BE2C (cell line): ENCODE data around the gene GAL3ST3.
A peak's percentile ranks its signal among the peaks of the same experiment; 100 is the strongest.
"Not testable (repeated sequence)": the region's sequence is repeated elsewhere in the genome, so short reads cannot be mapped to it uniquely, and the experiment has no call there.

Experiments used
- DNase-seq: peaks from one replicate; pipeline ENCODE4 v3.0.0-alpha.2; 2020
- H3K27me3 ChIP-seq: fragments of 250-450 bp; sonication (Bioruptor Pico); 2 replicates; pipeline ENCODE4 v1.5.1; 2020; ENCODE audit warnings: mild to moderate bottlenecking
- H3K36me3 ChIP-seq: fragments of 250-450 bp; sonication (Bioruptor Pico); 2 replicates; pipeline ENCODE4 v1.5.1; 2020; ENCODE audit warnings: mild to moderate bottlenecking
- H3K4me1 ChIP-seq: fragments of 250-450 bp; sonication (Bioruptor Pico); 2 replicates; pipeline ENCODE4 v1.5.1; 2020
- H3K4me3 ChIP-seq: 2 replicates; pipeline ENCODE4 v1.5.1; 2011; ENCODE audit warnings: low read depth, low read length
- H3K9me3 ChIP-seq: fragments of 250-450 bp; sonication (Bioruptor Pico); 2 replicates; pipeline ENCODE4 v1.5.1; 2020
- CTCF ChIP-seq: IDR thresholded peaks from 2 replicates; pipeline ENCODE4 v1.5.1; 2012; ENCODE audit warnings: mild to moderate bottlenecking, low read depth, low read length

GAL3ST3 gene

GRCh38 chr11:66012946-66013761, 35.8 kb downstream of the GAL3ST3 start:
- peaks cover 21% of the 10 kb centered on the region for H3K27me3 ChIP-seq
- H3K4me3 ChIP-seq: no peak overlapping the region
- H3K4me1 ChIP-seq: no peaks in the 10 kb centered on the region
- no peaks in the 10 kb centered on the region for H3K36me3 ChIP-seq
- no peak for TF ChIP-seq CTCF
- DNase-seq: no peak
- H3K9me3 ChIP-seq: no peaks in the 10 kb centered on the region

GRCh38 chr11:66012371-66012945, 36.5 kb downstream of the GAL3ST3 start:
- H3K9me3 ChIP-seq: no peaks in the 10 kb centered on the region
- H3K4me1 ChIP-seq: no peaks in the 10 kb centered on the region; the same call in 1 of the 2 replicates
- H3K27me3 ChIP-seq: peaks cover 21% of the 10 kb centered on the region
- no peaks in the 10 kb centered on the region for H3K36me3 ChIP-seq
- H3K4me3 ChIP-seq: no peak overlapping the region
- TF ChIP-seq CTCF: no peak
- no peak for DNase-seq

GRCh38 chr11:66011785-66012303, 37.1 kb downstream of the GAL3ST3 start, which contains the start of gene CST6:
CST6 (plus strand) TSS chr11:66012008; CDS start chr11:66012045, 37 bp downstream.
- no peak for TF ChIP-seq CTCF
- Histone ChIP-seq H3K9me3 (no peaks in the 10 kb centered on the region), H3K4me1 (no peaks in the 10 kb centered on the region; the same call in 1 of the 2 replicates), H3K36me3 (no peaks in the 10 kb centered on the region), H3K27me3 (peaks cover 21% of the 10 kb centered on the region), H3K4me3 (no peak within 1 kb of the TSS)
- DNase-seq: no peak

- no peaks in the 10 kb centered on the region for H3K9me3 ChIP-seq
- peaks cover 21% of the 10 kb centered on the region for H3K27me3 ChIP-seq
- no peak for TF ChIP-seq CTCF
- H3K36me3 ChIP-seq: no peaks in the 10 kb centered on the region
- H3K4me3 ChIP-seq: no peak overlapping the region
- DNase-seq: no peak
- no peaks in the 10 kb centered on the region; the same call in 1 of the 2 replicates for H3K4me1 ChIP-seq
Observed at GRCh38 chr11:66011239-66011784, 37.6 kb downstream of the GAL3ST3 start.

GRCh38 chr11:66010036-66010435, 38.9 kb downstream of the GAL3ST3 start:
- not testable (repeated sequence) for DNase-seq, H3K36me3 ChIP-seq, H3K9me3 ChIP-seq, H3K4me3 ChIP-seq, H3K4me1 ChIP-seq
- H3K27me3 ChIP-seq: peaks cover 21% of the 10 kb centered on the region

- peak; percentile 43 for DNase-seq
- Histone ChIP-seq H3K9me3 (no peaks in the 10 kb centered on the region), H3K4me1 (no peaks in the 10 kb centered on the region; the same call in 1 of the 2 replicates), H3K36me3 (peaks cover 17% of the 10 kb centered on the region), H3K27me3 (peaks cover 21% of the 10 kb centered on the region), H3K4me3 (no peak overlapping the region)
- TF ChIP-seq CTCF: no peak
Observed at GRCh38 chr11:66008468-66009101, 40.4 kb downstream of the GAL3ST3 start.
